Mesenteric fat pad (tissue), 1 donor: Measurements from ENCODE around the gene EFHC1. TPM values are rescaled to one million over a fixed set of nuclear protein-coding genes. Genes with fewer than 3 reads are reported as not detected.

Experiments
- DNase-seq: peaks from one replicate; pipeline ENCODE4 v3.0.0-alpha.2; 2020; ENCODE audit warnings: low spot score
- total RNA-seq: library from RNA; stranded (reverse); fragmentation: NEBNext Ultra II Directional; extraction: Animal tissue kit (Norgen Biotek cat#: 25700); gene quantifications from one replicate; pipeline ENCODE4 v1.2.1, GENCODE V29; 2021
- donor health status: DM: yes; HTN: yes; CAD: no.

Gene EFHC1
- total RNA-seq, 1 donor from 2014 or later, result 10.4 TPM

DNA sequence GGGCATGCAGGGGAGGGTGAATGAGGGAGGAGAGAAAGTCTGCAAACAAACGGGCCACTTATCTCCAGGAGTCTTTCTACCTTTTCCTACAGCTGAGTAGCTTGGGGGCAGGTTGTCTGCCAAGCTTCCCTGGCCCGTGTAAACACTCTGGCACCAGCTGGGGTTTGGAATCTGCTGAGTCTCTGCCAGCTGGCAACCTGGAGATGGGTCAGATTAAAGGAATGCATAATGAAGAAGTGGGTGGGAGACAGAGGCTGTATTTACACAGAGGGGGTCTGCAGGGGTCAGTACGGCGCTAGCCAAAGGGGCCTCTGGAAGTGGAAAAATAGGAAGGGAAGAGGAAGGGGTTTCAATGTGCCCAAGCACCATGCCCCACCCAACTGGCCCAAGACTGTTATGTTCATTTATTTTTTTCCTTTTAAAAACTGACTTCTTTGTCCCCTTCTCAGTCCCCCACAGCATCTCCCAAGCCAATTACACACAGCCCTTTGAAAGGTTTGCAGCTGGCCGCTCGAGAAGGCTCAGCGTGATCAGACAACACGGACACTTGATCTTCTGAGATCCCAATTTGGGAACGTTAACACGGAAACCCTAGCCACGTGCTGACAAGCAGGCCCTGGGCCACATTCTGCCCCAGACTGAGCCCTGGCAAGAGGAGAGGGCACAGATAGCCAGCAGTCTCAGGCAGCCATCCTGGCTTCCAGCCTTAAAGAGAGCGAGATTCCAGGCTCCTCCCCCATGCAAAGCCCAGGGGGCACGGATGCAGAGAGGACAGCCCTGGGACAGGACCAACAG, 131.5 kb downstream of the EFHC1 start:
- no peak for DNase-seq

DNA sequence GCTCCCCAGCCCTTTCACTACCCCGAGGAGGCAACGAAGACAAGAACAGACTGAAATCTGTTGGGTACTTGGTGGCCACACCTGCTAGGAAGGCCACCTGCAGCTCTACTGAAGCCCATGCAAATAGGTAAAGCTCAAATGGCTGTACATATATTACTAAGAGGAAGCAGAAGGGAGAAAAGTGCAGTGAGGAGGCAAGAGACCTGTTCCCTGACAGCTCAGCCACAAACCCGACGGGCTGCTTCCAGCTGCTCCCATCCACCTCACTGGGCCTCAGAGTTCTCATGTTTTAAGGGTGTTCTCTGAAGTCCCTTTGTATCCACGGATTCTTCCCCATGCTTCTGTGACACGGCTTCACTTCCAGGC, 132.1 kb downstream of the EFHC1 start:
- DNase-seq, result no peak

DNA sequence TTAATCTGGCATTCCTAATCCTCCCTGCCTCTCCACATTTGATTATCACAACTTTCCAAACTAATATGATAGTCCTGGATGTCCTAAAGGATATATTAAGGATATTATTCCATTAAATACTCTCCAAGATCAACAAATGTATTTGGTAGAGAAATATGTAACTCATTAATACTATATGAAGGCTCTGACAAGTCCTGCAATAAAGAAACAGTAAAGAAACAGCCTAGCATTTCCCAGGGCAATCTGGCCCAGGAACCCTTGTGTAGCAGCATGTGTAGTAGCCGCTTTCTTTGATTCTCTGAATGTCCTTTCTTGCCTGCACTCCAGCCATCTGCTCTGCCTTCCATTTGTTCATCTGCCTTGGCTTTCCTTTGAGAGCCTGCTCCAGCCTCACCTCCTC, 133.0 kb downstream of the EFHC1 start:
- DNase-seq, result no peak

DNA sequence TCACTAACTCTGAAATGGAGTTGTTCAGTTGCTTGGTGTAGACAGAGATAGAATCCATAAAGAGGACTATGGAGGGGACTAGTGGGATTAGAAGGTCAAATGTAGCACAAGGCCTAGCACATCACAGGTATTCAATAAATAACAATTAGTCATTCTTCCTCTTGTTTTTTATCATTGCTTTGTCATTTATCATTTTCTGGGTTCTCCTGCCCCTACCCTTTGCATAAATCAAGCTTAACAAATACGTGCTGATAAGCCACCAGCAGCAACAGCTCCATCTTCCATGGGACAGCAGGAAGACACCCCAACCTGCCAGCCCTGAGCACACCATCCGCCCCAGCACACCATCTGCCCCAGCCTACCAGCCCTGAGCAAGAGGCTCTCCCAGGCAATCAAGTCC, 133.6 kb downstream of the EFHC1 start:
- DNase-seq, result no peak

DNA sequence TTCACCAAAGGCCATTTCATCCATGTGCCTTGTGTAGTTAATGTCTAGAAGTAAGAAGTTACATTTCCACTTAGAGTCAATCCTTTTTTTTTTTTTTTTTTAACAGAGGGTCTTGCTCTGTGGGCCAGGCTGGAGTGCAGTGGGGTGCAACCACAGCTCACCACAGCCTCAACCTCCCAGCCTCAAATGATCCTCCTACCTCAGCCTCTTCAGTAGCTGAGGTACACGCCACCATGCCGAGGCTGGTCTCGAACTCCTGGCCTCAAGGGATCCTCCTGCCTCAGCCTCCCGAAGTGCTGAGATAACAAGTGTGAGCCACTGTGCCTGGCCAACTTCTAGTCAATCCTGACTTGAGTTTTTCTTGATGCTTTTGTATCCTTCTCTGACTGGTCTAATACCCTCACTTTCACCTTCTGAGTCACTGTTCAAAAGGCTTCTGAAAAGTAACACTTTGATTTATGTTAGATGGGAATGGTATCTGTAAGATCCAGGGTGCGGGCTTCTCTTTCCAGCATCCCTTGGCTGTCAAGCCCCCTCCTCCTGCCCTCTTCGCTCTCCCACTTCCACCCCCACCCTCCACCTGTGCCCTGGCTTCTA, 134.6 kb downstream of the EFHC1 start:
- DNase-seq, result no peak

DNA sequence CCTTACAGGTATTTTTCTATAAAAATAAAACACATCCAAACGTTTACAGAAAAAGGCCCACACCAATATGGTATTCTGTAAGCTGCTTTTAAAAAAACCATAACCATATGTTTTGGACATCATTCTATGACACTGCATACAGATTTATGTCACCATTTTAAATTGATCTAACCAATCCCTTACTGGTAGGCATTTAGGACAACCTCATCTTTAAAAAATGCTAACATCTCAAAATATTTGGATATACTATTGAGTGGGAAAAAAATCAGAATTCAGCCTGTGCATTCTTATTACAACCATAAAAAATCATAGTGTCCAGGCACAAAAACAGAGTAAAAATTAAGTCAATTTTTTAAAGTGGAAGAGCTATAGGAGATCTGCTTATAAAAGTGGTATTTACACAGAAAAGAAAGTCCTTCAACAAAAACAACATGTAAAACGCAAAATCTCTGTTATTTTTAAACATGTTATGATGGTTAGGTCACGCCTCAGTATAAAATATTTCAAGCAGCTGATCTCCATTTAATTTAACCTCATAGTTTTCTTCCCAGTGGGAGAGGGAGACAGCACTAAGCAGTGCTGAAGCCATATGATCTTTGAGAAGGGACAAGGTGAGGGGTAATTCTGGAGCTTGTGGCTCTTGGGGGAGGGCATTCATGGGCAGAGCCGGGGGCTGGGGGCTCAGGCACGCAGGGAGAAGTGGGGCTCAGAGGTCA, 135.5 kb downstream of the EFHC1 start:
- no peak for DNase-seq

DNA sequence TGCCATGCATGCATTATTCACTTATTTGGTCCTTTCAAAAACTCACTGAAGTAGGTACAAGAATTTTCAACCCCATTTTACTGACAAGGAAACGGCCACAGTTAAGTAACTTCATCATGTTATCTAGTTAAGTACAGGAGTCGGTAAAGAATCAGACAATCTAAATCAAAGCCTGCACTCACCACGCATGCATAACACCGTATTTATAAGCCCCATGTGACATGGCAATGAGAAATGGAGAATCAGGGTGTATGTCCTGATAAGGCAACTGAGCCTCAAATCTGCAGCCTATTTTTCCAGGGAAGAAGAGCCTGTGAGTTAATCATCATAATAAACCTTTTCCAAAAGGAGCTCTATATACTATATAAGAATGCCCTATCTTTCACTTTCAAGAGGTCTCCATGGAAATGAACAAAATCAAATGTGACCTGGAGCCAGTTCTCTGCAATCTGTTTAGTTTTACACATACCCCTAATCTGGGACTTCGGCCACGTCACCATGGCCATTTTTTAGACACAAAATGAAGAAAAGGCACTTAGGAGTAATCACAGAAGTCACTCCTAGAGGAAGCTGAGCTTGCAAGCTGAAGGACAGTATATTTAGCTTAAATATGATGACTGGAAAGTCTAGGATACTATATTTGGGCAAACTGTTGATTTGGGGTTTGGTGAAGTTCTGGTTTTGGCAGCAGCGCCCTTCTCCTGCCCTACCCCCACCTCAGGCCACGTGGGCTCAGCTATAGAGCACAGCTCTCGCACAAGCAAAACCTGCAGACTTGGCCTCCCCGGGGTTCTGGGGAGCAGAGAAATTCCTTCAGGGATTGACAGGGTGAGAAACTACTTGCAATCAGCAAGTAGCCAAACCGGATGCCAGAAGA, 137.5 kb downstream of the EFHC1 start:
- no peak for DNase-seq

DNA sequence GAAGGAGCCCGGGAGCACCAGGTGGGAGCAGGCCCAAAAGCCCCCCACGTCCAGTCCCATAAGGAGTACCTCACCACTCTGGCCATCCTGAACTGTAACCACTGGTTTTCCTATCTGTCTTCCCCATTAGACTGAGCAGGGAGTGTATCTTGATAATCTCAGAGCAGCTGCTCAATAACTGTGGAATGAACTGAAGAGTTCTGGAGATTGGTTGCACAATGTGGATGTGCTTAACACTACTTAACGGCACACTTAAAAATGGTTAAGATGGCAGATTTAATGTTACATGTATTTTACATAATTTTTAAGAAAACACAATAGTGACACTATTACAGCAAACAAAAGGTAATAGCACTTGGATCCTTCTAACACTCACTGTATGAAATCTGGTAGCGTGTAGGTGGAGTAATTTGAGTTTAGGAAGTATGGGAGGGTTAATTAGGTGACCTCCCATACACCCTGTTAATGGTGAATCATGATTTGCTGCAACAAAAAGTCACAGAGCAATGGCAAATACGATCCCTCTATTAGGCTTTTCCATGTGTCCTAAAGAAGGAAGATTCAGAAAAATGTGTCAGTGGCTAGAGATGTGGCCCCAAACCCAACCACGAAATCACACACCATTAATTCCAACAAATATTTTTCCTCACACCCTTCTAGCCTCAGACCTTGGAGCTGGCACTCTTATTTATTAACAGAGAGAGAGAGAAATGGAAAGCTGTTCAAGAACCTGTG, 138.3 kb downstream of the EFHC1 start:
- DNase-seq, result no peak

DNA sequence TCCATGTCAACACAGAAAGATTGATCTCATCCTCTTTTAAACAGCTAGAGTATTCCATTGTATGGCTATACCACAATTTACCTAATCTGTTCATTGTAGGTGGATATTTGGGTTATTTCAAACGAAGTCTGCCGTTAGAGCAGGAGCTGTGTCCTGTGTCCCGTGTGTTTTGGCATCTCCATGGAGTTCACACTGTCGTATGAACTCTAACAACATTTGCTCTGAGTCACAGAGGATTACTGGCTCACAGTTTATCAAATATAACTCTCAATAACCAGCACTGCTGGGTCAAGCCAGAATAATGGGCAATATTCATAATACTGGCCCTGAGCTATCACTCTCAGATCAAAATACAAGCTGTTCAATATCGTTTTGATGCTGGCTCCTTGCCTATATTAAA, 140.3 kb downstream of the EFHC1 start:
- no peak for DNase-seq

DNA sequence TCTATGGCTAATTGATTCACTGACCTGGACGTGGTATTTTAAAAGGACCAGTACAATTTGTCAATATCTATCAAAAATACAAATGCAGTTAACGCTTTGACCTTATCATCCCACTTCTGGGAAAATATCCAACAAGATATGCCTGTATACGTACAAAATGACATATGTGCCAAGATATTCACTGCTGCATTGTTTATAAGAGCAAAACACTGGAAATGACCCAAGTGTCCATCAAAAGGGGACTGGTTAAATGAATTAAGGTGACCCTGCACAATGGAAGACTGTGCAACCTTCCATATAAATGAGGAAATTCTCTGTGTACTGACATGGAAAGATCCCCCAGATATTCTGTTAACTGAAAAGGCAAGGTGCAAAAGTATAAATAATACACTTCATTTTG, 142.8 kb downstream of the EFHC1 start:
- DNase-seq, result no peak

DNA sequence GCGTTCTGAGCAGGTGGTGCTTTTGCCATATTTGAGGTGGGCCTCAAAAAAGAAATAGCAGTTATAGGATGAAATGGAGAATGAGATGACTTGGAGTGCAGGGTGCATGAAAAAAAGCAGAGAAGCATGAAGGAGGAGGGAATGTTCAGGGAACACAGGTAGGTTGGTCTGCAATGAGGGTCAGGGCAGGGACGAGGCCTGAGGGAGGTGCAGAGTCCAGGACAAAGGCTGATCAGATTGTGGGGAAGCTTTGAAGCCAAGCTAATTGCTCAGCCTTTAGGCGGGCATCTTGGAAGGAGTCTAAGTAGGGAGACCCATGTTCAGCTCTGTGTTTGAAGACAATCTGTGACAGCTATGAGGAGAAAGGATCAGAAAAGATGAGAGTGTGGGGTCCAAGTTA, 144.7 kb downstream of the EFHC1 start:
- no peak for DNase-seq

DNA sequence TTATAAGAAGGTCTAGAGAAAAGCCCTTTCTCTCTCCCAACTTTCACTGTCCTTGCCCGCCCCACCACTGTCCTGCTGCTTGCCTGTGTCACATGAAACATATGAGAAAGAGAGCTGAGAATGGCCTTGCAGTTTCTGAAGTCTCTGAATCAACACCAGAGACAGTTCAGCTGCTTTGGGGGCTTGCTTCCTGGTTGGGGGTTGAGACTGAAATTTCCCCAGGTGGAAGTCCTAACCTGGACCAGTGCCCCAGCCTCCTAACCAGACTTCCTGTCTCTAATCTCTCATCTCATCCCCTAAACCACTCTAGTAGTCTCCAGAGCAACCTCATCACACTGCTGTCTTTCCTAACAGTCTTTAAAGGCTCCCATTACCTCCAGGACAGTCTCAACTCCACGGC, 146.1 kb downstream of the EFHC1 start:
- no peak for DNase-seq

DNA sequence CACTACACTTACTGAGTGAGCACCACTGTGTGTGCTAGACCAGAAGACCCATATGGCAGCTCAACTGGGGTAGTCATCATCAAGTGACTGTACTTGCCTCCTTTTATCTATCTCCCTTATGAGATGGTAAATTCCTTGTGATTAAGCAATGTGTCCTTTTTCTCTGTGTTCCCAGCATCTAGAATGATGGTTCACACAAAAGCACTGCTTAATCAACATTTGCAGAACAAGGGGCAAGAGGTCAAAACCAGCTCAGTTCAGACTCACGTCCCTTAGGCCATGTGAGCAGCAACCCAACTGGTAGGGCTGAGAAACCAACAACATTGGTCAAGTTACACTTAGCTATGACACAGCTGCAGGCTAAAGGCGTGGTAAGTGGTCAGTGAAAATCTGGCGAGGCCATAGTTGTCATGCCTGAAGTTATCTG, 146.7 kb downstream of the EFHC1 start:
- DNase-seq, result no peak

DNA sequence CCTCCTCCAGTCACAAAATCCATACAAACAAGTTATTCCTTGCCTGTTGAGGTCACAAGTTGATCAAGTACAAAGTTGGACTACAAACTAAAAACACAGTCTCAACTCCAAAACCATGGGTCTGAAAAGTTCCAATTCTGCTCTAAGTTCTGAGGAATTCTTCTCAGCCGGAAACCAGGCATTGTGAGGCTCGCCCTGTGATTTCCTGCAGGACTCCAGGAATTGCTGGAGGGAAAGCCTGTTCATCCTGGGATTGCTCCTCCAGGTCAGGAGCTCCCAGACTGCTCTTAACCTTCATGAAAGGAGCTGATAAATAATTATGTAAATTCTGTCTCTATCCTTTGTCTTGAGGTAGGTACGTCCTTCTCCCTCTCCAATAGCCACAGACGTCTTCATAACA, 148.2 kb downstream of the EFHC1 start:
- no peak for DNase-seq

DNA sequence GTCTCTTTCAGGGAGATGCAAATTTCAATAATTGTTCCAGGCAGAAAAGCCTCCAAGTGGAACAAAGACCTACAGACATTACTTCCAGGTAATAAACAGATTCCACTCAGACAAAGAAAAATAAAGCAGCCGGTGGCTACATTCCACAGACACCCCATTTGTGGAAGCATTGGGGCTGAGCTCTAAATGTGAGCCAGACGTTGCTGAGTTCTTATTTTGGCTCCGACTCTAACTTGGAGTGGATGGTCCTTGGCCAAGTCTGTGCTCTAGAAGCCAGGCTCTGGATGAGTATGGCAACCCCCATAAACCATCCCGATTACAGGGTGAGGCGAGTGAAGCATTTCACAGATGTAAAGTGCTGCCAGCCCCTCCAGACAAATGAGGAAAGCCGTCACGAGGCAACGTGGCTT, 150.2 kb downstream of the EFHC1 start:
- no peak for DNase-seq

DNA sequence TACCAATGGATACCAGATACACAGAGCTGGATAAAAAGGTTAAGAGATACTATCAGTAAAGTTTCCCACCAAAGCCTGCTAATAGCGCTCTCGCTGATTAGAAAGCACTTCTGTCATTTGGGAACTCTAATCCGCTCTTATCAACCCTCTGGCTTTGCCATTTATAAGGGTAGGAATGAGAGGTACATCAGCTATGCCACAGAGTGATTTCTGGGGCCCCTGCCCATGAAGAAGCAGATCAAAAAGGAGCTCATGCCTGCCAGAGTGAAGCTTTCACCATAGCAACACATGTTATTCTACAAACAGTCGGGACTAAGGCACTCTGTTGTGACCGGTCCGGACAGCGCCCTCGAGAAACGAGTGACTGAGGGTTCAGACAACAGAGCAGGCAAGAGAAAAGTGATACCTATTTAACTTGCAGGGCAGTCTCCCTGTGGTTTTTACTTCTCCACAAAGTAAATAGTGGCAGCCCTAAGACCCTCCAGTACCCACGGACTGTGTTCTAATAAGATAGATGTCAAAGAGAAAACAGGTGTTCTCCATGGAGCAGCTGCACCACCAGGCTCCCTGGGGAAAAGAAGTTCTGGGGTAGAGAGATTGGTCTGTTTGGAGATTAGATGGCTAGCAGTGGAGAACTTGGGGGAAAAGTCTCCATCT, 151.1 kb downstream of the EFHC1 start:
- DNase-seq, result no peak

DNA sequence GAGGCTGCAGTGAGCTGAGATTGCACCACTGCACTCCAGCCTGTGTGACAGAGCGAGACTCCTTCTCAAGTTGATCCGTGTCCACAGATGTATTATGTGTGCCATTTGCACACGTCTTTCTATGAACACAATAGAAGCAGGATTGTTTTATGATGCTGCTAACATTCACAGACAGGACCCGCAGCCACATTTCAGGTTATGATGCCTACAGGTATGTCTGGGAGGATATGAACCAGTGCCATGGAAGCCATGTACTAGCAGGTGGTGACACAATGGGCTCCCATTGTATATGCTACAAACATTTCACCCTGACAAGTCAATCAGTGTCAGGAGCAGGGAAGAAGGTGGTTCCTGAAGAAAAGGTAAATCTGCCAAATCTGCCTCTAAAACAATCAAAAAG, 152.4 kb downstream of the EFHC1 start:
- no peak for DNase-seq

DNA sequence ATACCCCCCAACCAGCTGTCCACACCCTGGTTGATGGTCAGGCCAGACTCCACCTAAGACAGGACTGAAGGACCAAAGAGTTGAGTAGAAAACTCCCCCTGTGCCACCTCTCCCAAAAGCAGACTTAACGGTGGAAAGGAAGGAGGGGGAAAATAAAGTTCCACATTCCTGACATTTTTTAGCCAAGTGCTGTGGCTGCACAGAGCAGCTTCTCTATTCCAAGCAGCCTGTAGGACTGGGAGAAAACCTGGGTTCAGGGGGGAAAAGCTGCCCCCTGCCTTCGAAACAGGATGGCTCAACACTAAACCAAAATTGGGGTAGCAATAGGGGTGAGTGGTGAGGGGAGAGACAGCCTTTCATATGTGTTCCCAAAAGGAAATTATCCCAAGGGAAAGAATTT, 153.2 kb downstream of the EFHC1 start:
- no peak for DNase-seq
